WTC11 (cell line): ENCODE data around the gene KCNQ2. TPM values are rescaled to one million over a fixed set of nuclear protein-coding genes. Genes with fewer than 3 reads are reported as not detected.
"Not testable (repeated sequence)": the region's sequence is repeated elsewhere in the genome, so short reads cannot be mapped to it uniquely, and the experiment has no call there.

ENCODE experiments used
- ATAC-seq: fragments of 200-7000 bp; cut with Tn5 transposase; 2 replicates; pipeline ENCODE4 v1.10.0; 2021; ENCODE audit warnings: mild to moderate bottlenecking, moderate library complexity
- CTCF ChIA-PET: fragments of 300-600 bp; sonication (Branson Sonifier 250); formaldehyde crosslinking; loops from one replicate; lab custom pipeline; 2021; ENCODE audit warnings: antibody characterized with exemption; lab: Charles Lee
- POLR2A ChIA-PET: fragments of 350-600 bp; sonication (Branson Sonifier 250); formaldehyde crosslinking; loops from one replicate; lab custom pipeline; 2021; ENCODE audit warnings: antibody characterized with exemption; lab: Charles Lee
- DNase-seq: peaks from one replicate; pipeline ENCODE4 v3.0.0; 2021; ENCODE audit warnings: low spot score
- H3K27ac Mint-ChIP-seq: 2 replicates; pipeline ENCODE4 v1.8.0; 2021; ENCODE audit warnings: mixed read lengths
- H3K27me3 Mint-ChIP-seq: 2 replicates; pipeline ENCODE4 v1.8.0; 2021; ENCODE audit warnings: low read depth, mild to moderate bottlenecking, moderate library complexity, mixed read lengths
- H3K36me3 Mint-ChIP-seq: 2 replicates; pipeline ENCODE4 v1.8.0; 2021; ENCODE audit warnings: mixed read lengths
- H3K4me1 Mint-ChIP-seq: 2 replicates; pipeline ENCODE4 v1.8.0; 2022; ENCODE audit warnings: mixed read lengths
- H3K4me3 Mint-ChIP-seq: 2 replicates; pipeline ENCODE4 v1.8.0; 2021; ENCODE audit warnings: mild to moderate bottlenecking, moderate library complexity, mixed read lengths
- H3K9me3 Mint-ChIP-seq: 2 replicates; pipeline ENCODE4 v1.8.0; 2021; ENCODE audit warnings: mixed read lengths
- ESRRA ChIP-seq: sonication (generic); formaldehyde crosslinking; IDR thresholded peaks from 2 replicates; pipeline ENCODE4 v1.8.1; 2022; ENCODE audit warnings: mild to moderate bottlenecking, missing genetic modification reagents, borderline replicate concordance
- FOXP1 ChIP-seq: sonication (generic); formaldehyde crosslinking; IDR thresholded peaks from 2 replicates; pipeline ENCODE4 v1.8.0; 2022; ENCODE audit warnings: missing genetic modification reagents, mild to moderate bottlenecking, moderate library complexity, borderline replicate concordance
- GABPB1 ChIP-seq: sonication (generic); formaldehyde crosslinking; IDR thresholded peaks from 2 replicates; pipeline ENCODE4 v1.8.1; 2023; ENCODE audit warnings: mild to moderate bottlenecking, missing genetic modification reagents
- GRHL2 ChIP-seq: fragments of 250-450 bp; sonication (Bioruptor Pico); IDR thresholded peaks from 2 replicates; pipeline ENCODE4 v1.8.0; 2022; ENCODE audit warnings: mild to moderate bottlenecking, moderate library complexity; ENCODE audit not compliant: insufficient replicate concordance, severe bottlenecking
- MYBL2 ChIP-seq: sonication (generic); formaldehyde crosslinking; IDR thresholded peaks from 2 replicates; pipeline ENCODE4 v1.8.1; 2023; ENCODE audit warnings: mild to moderate bottlenecking, moderate library complexity, missing genetic modification reagents
- SMAD3 ChIP-seq: sonication (generic); formaldehyde crosslinking; IDR thresholded peaks from 2 replicates; pipeline ENCODE4 v1.8.0; 2022; ENCODE audit warnings: missing genetic modification reagents, mild to moderate bottlenecking, borderline replicate concordance
- SOX15 ChIP-seq: fragments of 250-450 bp; sonication (Bioruptor Pico); IDR thresholded peaks from 2 replicates; pipeline ENCODE4 v1.9.0; 2021; ENCODE audit warnings: mild to moderate bottlenecking
- ZNF423 ChIP-seq: fragments of 250-450 bp; sonication (Bioruptor Pico); IDR thresholded peaks from 2 replicates; pipeline ENCODE4 v2.1.2; 2022; ENCODE audit warnings: mild to moderate bottlenecking, moderate library complexity
- total RNA-seq: library from RNA; stranded (reverse); gene quantifications from 3 replicates; pipeline ENCODE4 v1.2.3, GENCODE V29; 2021
- TF ChIP-seq, protein P1 (sequence below): fragments of 200-600 bp; IDR thresholded peaks from 2 replicates; pipeline ENCODE4 v1.8.0; 2022; ENCODE audit warnings: antibody characterized with exemption
- TF ChIP-seq, protein P2 (sequence below): sonication (generic); formaldehyde crosslinking; IDR thresholded peaks from 2 replicates; pipeline ENCODE4 v1.8.1; 2023; ENCODE audit warnings: mild to moderate bottlenecking, missing genetic modification reagents
- TF ChIP-seq, protein P3 (sequence below): sonication (generic); formaldehyde crosslinking; IDR thresholded peaks from 2 replicates; pipeline ENCODE4 v1.8.0; 2022; ENCODE audit warnings: mild to moderate bottlenecking, missing genetic modification reagents
- TF ChIP-seq, protein P4 (sequence below): sonication (generic); formaldehyde crosslinking; IDR thresholded peaks from 2 replicates; pipeline ENCODE4 v1.8.1; 2022; ENCODE audit warnings: low read depth, mild to moderate bottlenecking, moderate library complexity, missing genetic modification reagents, borderline replicate concordance

KCNQ2 gene
- total RNA-seq, 1 experiment from 2014 or later = 99.8 TPM

DNA sequence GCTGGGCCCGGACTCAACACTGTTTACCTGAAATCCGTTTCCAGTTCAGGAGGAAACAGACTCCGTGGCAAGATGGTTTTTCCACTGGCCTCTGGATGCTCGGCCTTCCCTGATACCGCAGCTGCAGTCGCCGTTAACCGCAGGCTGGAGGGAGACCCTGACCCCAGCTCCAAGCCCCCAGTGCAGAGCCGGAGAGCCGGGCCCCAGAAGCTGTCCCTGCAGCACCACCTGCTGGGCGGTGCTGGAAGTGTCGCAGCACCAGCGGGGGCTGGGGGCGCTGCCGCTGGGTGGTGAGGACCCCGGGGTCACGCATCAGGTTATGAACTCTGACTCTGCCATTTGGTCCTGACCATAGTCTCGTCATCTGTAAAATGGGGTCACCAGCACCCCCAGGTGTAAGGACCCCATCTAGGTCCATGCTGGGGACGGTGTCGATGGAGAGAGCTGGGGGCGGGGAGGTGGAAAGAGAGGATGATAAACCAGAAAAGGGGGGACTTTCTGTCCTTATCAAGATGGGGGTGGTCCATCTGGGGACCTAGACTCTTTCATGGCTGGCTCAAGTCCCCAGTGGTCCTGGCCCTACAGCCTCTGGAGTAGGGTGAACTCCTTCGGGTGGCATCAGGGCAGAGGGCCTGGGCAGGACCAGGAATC, 90.5 kb downstream of the KCNQ2 start:
- peak; percentile 65 for ATAC-seq
- ChIA-PET POLR2A (interaction anchor here (1.2 to 1.3 kb wide), 2 partner anchors 34 to 73 kb away, joined by 3 read pairs; no protein-coding TSS in a partner anchor), CTCF (interaction anchor here (0.5 to 4.8 kb wide), 63 partner anchors 9 to 599 kb away, joined by 3 to 191 read pairs (median 4); partner anchors contain the start of genes CHRNA4, COL20A1 and NKAIN4)
- Mint-ChIP-seq H3K27me3 (peaks cover 15% of the 10 kb centered on the region), H3K36me3 (peaks cover 22% of the 10 kb centered on the region), H3K9me3 (peaks cover 23% of the 10 kb centered on the region), H3K27ac (no peak overlapping the region), H3K4me3 (no peak overlapping the region), H3K4me1 (peaks cover 18% of the 10 kb centered on the region)
- TF ChIP-seq, protein P1, sequence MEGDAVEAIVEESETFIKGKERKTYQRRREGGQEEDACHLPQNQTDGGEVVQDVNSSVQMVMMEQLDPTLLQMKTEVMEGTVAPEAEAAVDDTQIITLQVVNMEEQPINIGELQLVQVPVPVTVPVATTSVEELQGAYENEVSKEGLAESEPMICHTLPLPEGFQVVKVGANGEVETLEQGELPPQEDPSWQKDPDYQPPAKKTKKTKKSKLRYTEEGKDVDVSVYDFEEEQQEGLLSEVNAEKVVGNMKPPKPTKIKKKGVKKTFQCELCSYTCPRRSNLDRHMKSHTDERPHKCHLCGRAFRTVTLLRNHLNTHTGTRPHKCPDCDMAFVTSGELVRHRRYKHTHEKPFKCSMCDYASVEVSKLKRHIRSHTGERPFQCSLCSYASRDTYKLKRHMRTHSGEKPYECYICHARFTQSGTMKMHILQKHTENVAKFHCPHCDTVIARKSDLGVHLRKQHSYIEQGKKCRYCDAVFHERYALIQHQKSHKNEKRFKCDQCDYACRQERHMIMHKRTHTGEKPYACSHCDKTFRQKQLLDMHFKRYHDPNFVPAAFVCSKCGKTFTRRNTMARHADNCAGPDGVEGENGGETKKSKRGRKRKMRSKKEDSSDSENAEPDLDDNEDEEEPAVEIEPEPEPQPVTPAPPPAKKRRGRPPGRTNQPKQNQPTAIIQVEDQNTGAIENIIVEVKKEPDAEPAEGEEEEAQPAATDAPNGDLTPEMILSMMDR = peak; percentile 95
- peak; percentile 25; the same call in 1 of the 2 replicates for TF ChIP-seq FOXP1 (CRISPR knock-in tag)
- no peak for TF ChIP-seq GABPB1 (CRISPR knock-in tag)
- TF ChIP-seq ZNF423 = peak; percentile 33; the same call in 1 of the 2 replicates
- DNase-seq = peak; percentile 79

DNA sequence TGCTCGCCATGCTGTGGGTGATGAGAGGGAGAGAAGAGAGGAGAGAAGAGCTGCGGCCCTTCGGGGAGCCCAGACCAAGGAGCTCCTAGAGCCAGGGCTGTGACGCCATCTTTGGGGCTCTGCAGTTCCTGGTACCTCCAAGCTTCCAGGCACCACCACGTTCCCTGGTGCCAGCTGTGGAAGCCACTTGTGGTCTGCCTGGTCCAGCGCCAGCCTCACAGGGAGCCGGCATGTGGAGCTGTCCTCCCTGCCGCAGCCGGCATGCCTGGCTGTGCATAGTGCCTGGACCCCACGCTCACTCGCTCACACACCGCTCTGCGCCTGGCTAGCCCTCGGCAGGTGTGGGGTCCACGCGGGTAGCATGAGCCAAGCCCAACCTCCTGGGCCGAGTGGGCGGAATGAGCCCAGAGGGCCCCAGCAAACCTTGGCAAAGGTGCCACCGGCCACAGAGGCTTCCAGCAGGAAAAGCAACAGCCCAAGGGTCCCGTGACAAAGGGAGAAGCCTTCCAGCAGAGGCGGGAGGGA, 92.0 kb downstream of the KCNQ2 start:
- TF ChIP-seq SMAD3 (no peak), MYBL2 (0 out of 2 replicates have a peak, but pooled peaks have one; percentile 31)
- Mint-ChIP-seq H3K4me3 (no peak overlapping the region), H3K9me3 (peaks cover 8% of the 10 kb centered on the region), H3K27ac (no peak overlapping the region; the same call in 1 of the 2 replicates), H3K36me3 (peaks cover 7% of the 10 kb centered on the region), H3K4me1 (peaks cover 18% of the 10 kb centered on the region), H3K27me3 (peaks cover 2% of the 10 kb centered on the region)
- POLR2A ChIA-PET = interaction anchor here (0.9 kb wide), 1 partner anchor 69 kb away, joined by 3 read pairs; no protein-coding TSS in a partner anchor
- CTCF ChIA-PET = interaction anchor here (0.6 to 4.8 kb wide), 13 partner anchors 9 to 157 kb away, joined by 3 to 191 read pairs (median 10); partner anchors contain the start of genes CHRNA4, COL20A1 and NKAIN4
- no peak for DNase-seq
- no peak for ATAC-seq

DNA sequence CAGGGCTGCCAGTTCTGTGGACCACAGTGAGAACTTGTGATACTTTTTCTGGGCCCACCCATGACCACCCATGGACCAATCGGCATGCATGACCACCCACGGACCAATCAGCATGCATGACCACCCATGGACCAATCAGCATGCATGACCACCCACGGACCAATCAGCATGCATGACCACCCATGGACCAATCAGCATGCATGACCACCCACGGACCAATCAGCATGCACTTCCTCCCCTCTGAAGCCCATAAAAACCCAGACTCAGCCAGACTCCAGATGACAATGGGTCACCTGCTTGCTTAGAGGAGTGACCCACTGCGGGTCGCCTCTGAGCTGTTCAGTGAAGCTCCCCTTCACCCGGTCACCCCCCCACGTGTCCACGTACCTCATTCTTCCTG, 92.6 kb downstream of the KCNQ2 start:
- H3K27ac Mint-ChIP-seq, POLR2A ChIA-PET, DNase-seq, H3K27me3 Mint-ChIP-seq, ATAC-seq, H3K36me3 Mint-ChIP-seq, H3K4me3 Mint-ChIP-seq, H3K9me3 Mint-ChIP-seq: not testable (repeated sequence)
- H3K4me1 Mint-ChIP-seq = peaks cover 18% of the 10 kb centered on the region
- CTCF ChIA-PET = interaction anchor here (0.6 to 4.8 kb wide), 9 partner anchors 10 to 126 kb away, joined by 3 to 191 read pairs (median 18); partner anchors contain the start of genes CHRNA4 and COL20A1

DNA sequence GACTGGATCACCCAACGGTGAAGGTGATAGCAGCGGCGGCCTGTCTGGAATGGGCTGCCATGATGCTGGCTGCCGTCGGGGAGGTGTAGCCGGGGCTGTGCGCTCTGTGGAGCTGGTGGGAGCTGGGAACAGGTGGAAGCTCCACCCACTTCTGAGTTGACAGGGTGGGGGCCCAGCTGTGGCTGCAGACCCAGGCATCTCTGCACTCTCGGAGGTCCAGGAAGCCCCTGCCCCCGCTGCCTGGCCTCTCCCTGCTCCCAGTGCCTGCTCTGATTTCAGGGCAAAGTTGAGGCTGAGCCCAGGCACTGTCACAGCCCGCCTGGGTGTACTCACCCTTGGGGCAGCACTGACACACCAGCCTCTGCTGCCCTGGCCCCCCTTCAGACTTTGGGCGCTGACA, 93.2 kb downstream of the KCNQ2 start:
- ChIA-PET POLR2A (no interaction called here), CTCF (interaction anchor here (0.8 to 3.4 kb wide), 13 partner anchors 15 to 155 kb away, joined by 3 to 98 read pairs (median 14); partner anchors contain the start of genes CHRNA4 and COL20A1)
- DNase-seq = no peak
- Mint-ChIP-seq H3K4me3 (no peak overlapping the region), H3K4me1 (peaks cover 18% of the 10 kb centered on the region), H3K9me3 (no peaks in the 10 kb centered on the region), H3K27ac (no peak overlapping the region), H3K27me3 (no peaks in the 10 kb centered on the region; the same call in 1 of the 2 replicates), H3K36me3 (no peaks in the 10 kb centered on the region)
- TF ChIP-seq GRHL2 (CRISPR knock-in tag) = no peak
- TF ChIP-seq, protein P2, sequence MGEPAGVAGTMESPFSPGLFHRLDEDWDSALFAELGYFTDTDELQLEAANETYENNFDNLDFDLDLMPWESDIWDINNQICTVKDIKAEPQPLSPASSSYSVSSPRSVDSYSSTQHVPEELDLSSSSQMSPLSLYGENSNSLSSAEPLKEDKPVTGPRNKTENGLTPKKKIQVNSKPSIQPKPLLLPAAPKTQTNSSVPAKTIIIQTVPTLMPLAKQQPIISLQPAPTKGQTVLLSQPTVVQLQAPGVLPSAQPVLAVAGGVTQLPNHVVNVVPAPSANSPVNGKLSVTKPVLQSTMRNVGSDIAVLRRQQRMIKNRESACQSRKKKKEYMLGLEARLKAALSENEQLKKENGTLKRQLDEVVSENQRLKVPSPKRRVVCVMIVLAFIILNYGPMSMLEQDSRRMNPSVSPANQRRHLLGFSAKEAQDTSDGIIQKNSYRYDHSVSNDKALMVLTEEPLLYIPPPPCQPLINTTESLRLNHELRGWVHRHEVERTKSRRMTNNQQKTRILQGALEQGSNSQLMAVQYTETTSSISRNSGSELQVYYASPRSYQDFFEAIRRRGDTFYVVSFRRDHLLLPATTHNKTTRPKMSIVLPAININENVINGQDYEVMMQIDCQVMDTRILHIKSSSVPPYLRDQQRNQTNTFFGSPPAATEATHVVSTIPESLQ = 0 out of 2 replicates have a peak, but pooled peaks have one; percentile 24
- TF ChIP-seq, protein P3, sequence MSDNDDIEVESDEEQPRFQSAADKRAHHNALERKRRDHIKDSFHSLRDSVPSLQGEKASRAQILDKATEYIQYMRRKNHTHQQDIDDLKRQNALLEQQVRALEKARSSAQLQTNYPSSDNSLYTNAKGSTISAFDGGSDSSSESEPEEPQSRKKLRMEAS (CRISPR knock-in tag) = no peak
- no peak for TF ChIP-seq ESRRA (CRISPR knock-in tag)
- TF ChIP-seq, protein P1 = no peak
- TF ChIP-seq, protein P4, sequence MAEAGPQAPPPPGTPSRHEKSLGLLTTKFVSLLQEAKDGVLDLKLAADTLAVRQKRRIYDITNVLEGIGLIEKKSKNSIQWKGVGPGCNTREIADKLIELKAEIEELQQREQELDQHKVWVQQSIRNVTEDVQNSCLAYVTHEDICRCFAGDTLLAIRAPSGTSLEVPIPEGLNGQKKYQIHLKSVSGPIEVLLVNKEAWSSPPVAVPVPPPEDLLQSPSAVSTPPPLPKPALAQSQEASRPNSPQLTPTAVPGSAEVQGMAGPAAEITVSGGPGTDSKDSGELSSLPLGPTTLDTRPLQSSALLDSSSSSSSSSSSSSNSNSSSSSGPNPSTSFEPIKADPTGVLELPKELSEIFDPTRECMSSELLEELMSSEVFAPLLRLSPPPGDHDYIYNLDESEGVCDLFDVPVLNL = no peak
- TF ChIP-seq SOX15 = no peak
- TF ChIP-seq SMAD3 = no peak
- no peak for ATAC-seq
